K562 (cell line): ENCODE measurements around the gene PRRG4. TPM values are rescaled to one million over a fixed set of nuclear protein-coding genes. Genes with fewer than 3 reads are reported as not detected.

Experiments
- ARID4B ChIP-seq: sonication (generic); formaldehyde crosslinking; IDR thresholded peaks from 2 replicates; pipeline ENCODE4 v1.8.0; 2022; ENCODE audit warnings: mild to moderate bottlenecking, missing genetic modification reagents
- ATF7 ChIP-seq: fragments of 450-650 bp; IDR thresholded peaks from 2 replicates; pipeline ENCODE4 v1.7.1; 2014; ENCODE audit warnings: mild to moderate bottlenecking, moderate library complexity
- FOXA3 ChIP-seq, 2 experiments: fragments of 450-650 bp in 1 of 2; sonication (generic) in 1 of 2; formaldehyde crosslinking; IDR thresholded peaks in 1 of 2; conservative IDR thresholded peaks in 1 of 2; 2 replicates each; pipeline versions ENCODE4 v1.4.0 to v1.8.0; 2020 to 2022; ENCODE audit warnings: mild to moderate bottlenecking in 2 of 2, missing genetic modification reagents in 1 of 2
- FOXM1 ChIP-seq, 2 experiments: fragments of 450-650 bp in 1 of 2; sonication (generic) in 1 of 2; formaldehyde crosslinking in 1 of 2; IDR thresholded peaks; 2 replicates each; pipeline versions ENCODE4 v1.6.1 to v1.9.0; 2017 to 2022; ENCODE audit warnings: low read depth in 2 of 2, mild to moderate bottlenecking in 2 of 2, missing genetic modification reagents in 1 of 2, moderate library complexity in 1 of 2
- GTF3C2 ChIP-seq: IDR thresholded peaks from 3 replicates; pipeline ENCODE4 v1.6.1; 2011; ENCODE audit warnings: borderline replicate concordance, mild to moderate bottlenecking, moderate library complexity; ENCODE audit not compliant: insufficient read length; ENCODE audit errors: extremely low read depth
- HDAC8 ChIP-seq: fragments of 450-650 bp; IDR thresholded peaks from 2 replicates; pipeline ENCODE4 v1.6.1; 2016; ENCODE audit warnings: mild to moderate bottlenecking, missing genetic modification characterization, moderate library complexity, missing compliant biosample characterization
- IRF2 ChIP-seq: sonication (generic); formaldehyde crosslinking; IDR thresholded peaks from 2 replicates; pipeline ENCODE4 v1.8.1; 2022; ENCODE audit warnings: mild to moderate bottlenecking, missing genetic modification reagents
- MLX ChIP-seq, 2 experiments: fragments of 450-650 bp in 1 of 2; sonication (generic) in 1 of 2; formaldehyde crosslinking; conservative IDR thresholded peaks; 2 replicates each; pipeline versions ENCODE4 v1.4.0 to v1.8.1; 2020 to 2022; ENCODE audit warnings: mild to moderate bottlenecking in 1 of 2, missing genetic modification reagents in 1 of 2
- NELFE ChIP-seq: IDR thresholded peaks from 2 replicates; pipeline ENCODE4 v1.6.1; 2011; ENCODE audit warnings: mild to moderate bottlenecking; ENCODE audit not compliant: insufficient read depth, insufficient read length
- NR2F6 ChIP-seq: fragments of 450-650 bp; formaldehyde crosslinking; IDR thresholded peaks from 2 replicates; pipeline ENCODE4 v1.4.0; 2020; ENCODE audit warnings: mild to moderate bottlenecking
- RNF2 ChIP-seq: sonication (generic); IDR thresholded peaks from 2 replicates; pipeline ENCODE4 v1.6.1; 2016
- SAP30 ChIP-seq: fragments of 200-600 bp; sonication (generic); IDR thresholded peaks from 2 replicates; pipeline ENCODE4 v1.6.1; 2012; ENCODE audit warnings: borderline replicate concordance, low read depth, mild to moderate bottlenecking, moderate library complexity, low read length, control low read depth, inconsistent platforms; ENCODE audit not compliant: insufficient read depth, poor library complexity, severe bottlenecking
- SRSF7 ChIP-seq: fragments of 200-400 bp; formaldehyde crosslinking; optimal IDR thresholded peaks from 2 replicates; pipeline ENCODE3; 2017; ENCODE audit warnings: mild to moderate bottlenecking, low read depth, low read length
- TAF7 ChIP-seq: fragments of 450-650 bp; IDR thresholded peaks from 2 replicates; pipeline ENCODE4 v1.6.1; 2016; ENCODE audit warnings: missing genetic modification characterization, missing compliant biosample characterization
- YBX1 ChIP-seq: fragments of 450-650 bp; IDR thresholded peaks from 2 replicates; pipeline ENCODE4 v1.7.1; 2016; ENCODE audit warnings: mild to moderate bottlenecking
- ZBTB9 ChIP-seq: fragments of 450-650 bp; formaldehyde crosslinking; IDR thresholded peaks from 2 replicates; pipeline ENCODE4 v1.4.0; 2020; ENCODE audit warnings: mild to moderate bottlenecking, moderate library complexity
- ZFP1 ChIP-seq: fragments of 450-650 bp; formaldehyde crosslinking; IDR thresholded peaks from 2 replicates; pipeline ENCODE4 v1.4.0; 2020; ENCODE audit warnings: mild to moderate bottlenecking, mixed read lengths
- polyA plus RNA-seq, 8 experiments: library from polyadenylated mRNA; depleted of rRNA in 4 of 8; stranded (reverse) in 5 of 8; unstranded in 3 of 8; fragments of >200 nt; fragmentation: Nextera tagmentation in 2 of 8; fragmentation: Illumina TruSeq in 1 of 8; extraction: Ambion mirVana in 2 of 8; extraction: Trizol in 1 of 8; gene quantifications; 2 replicates each; pipeline versions ENCODE4 v1.2.1 to v1.2.3, GENCODE V29; 2011 to 2014; ENCODE audit warnings: inconsistent platforms in 1 of 8, missing spikeins in 1 of 8
- total RNA-seq, 7 experiments: library from RNA; depleted of rRNA in 6 of 7; stranded (reverse); fragments of >200 nt in 6 of 7; fragmentation: Illumina TruSeq in 2 of 7; extraction: Trizol in 2 of 7; gene quantifications; 2 replicates each; pipeline versions ENCODE4 v1.2.1 to v1.2.3, GENCODE V29; 2011 to 2021; ENCODE audit warnings: low replicate concordance in 1 of 7

Gene PRRG4
- total and polyA plus RNA-seq, 9 of the 15 experiments (the other 6 are each of a cell fraction or from before 2014, with no cell fraction given), result not detected

- TF ChIP-seq HDAC8 (peak; percentile 54; the same call in 1 of the 2 replicates), ARID4B (CRISPR knock-in tag) (peak; percentile 85), MLX (CRISPR knock-in tag; conservative IDR thresholded peaks at IDR 0.05) (no peak), IRF2 (no peak), NR2F6 (CRISPR knock-in tag) (no peak), RNF2 (peak; percentile 91), ATF7 (peak; percentile 50), SAP30 (peak; percentile 71), ZBTB9 (CRISPR knock-in tag) (0 out of 2 replicates have a peak, but pooled peaks have one; percentile 76), FOXM1 (IDR thresholded peaks at IDR 0.05; ENCODE audit: low read depth) (no peak), FOXM1 (CRISPR knock-in tag; IDR thresholded peaks at IDR 0.05; ENCODE audit: low read depth) (no peak), ZFP1 (CRISPR knock-in tag) (no peak), FOXA3 (CRISPR knock-in tag; conservative IDR thresholded peaks at IDR 0.05 in 1 of 2, IDR thresholded peaks at IDR 0.05 in 1 of 2) (no peak), NELFE (no peak), GTF3C2 (no peak), SRSF7 (no peak), YBX1 (no peak), TAF7 (tag) (no peak)
Measured at GRCh38 chr11:32892355-32893092, 62.8 kb downstream of the PRRG4 start, which contains the start of gene QSER1 (continued).
